ENCODE measurements around the gene SERPINA3.
"Not testable (repeated sequence)": the region's sequence is repeated elsewhere in the genome, so short reads cannot be mapped to it uniquely, and the experiment has no call there.

Gene SERPINA3

DNA sequence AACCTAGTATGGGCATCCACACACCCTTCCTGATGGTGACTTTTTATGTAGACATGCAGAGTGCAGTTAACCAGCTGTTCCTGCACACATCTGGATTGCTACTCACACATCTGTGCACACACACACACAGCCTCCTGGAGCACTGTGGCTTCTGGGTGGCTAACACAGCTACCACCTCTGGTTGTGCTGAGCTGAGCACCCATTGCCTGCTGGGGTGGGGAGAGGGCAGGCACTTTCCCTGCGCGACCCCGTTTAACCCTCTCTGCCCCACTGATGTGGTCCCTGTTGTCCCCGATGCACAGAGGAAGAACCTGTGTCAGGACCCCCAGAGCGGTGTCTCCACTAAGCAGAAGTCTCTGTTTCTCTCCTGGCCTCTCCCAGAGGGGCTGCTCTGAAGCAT is 14.4 kb upstream of the SERPINA3 start:
- Histone ChIP-seq H3K9ac (ENCODE audit: low read length) (no peak overlapping the region), H3K9me3 (ENCODE audit: control insufficient read depth, insufficient read depth, low read depth, low read length) (no peaks in the 10 kb centered on the region), H3K27me3 (ENCODE audit: control insufficient read depth, insufficient read depth, low read length) (no peaks in the 10 kb centered on the region), H3K36me3 (ENCODE audit: control insufficient read depth, insufficient read depth, low read length) (no peaks in the 10 kb centered on the region), H3K27ac (ENCODE audit: low read depth, low read length) (no peak overlapping the region), H3K4me1 (ENCODE audit: control insufficient read depth, insufficient read depth, low read length) (peaks cover 21% of the 10 kb centered on the region), H3K4me3 (ENCODE audit: low read depth, low read length) (no peak overlapping the region)

DNA sequence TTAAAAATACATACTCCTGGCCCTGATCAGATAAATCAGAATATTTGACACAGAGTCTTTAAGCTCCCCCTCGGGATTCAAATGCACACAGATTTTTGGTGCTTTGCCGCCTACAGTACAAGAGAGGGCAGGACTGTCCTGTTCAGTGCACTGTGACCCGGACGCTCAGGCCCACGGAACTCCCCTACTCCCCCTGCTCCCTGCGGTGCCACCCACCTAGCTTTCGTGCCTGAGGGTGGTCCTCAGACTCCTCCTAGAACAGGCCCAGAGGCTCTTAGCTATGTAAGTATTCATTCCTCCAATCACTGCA is 13.7 kb upstream of the SERPINA3 start:
- no peaks in the 10 kb centered on the region for H3K9me3 ChIP-seq (ENCODE audit: control insufficient read depth, insufficient read depth, low read depth, low read length)
- H3K4me3 ChIP-seq (ENCODE audit: low read depth, low read length) = no peak overlapping the region
- no peaks in the 10 kb centered on the region for H3K27me3 ChIP-seq (ENCODE audit: control insufficient read depth, insufficient read depth, low read length)
- peaks cover 21% of the 10 kb centered on the region for H3K4me1 ChIP-seq (ENCODE audit: control insufficient read depth, insufficient read depth, low read length)
- no peak overlapping the region for H3K27ac ChIP-seq (ENCODE audit: low read depth, low read length)
- H3K9ac ChIP-seq (ENCODE audit: low read length) = no peak overlapping the region
- no peaks in the 10 kb centered on the region for H3K36me3 ChIP-seq (ENCODE audit: control insufficient read depth, insufficient read depth, low read length)

DNA sequence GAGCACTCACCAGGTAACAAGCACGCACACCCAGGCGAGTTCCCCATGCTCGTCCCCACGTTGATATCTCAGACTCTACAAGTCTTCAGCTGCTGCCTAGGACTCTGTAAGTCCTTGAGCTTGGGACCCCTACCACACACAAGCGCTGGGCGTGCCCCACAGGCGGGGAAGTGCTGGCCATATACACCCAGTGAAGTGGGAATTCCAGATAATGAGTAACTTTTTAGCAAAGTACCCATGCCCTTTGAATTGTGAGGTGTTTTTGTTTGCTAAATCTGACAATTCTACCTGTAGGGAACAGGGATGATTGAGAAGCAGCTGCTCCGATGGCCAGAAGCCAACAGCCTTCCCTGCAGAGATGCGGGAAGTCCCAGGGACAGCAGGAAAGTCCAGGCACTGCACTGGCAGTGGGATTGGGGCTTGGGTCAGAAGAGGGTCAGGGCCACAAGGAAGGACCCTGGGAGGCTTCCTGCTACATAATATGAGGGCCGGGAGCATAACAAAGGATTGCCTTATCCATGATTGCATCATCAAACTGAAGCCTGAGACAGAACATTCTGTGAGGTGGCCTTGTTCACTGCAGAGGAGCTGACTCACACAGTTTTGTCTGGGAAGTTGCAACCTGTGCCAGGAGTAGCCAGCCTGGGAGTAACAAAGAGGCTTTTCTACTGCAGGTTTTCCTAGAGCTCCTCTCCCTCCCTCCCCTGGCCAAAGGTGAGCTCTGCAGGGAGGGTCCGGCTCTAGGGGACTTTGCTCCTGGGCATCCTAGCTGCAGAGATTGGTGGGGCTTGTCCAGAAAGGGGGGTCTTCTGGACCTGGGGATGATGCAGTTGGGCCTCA is 13.2 kb upstream of the SERPINA3 start:
- H3K36me3 ChIP-seq (ENCODE audit: control insufficient read depth, insufficient read depth, low read length) = no peaks in the 10 kb centered on the region
- peaks cover 21% of the 10 kb centered on the region for H3K4me1 ChIP-seq (ENCODE audit: control insufficient read depth, insufficient read depth, low read length)
- H3K27me3 ChIP-seq (ENCODE audit: control insufficient read depth, insufficient read depth, low read length) = no peaks in the 10 kb centered on the region
- peak overlapping the region; percentile 24 for H3K9ac ChIP-seq (ENCODE audit: low read length)
- H3K27ac ChIP-seq (ENCODE audit: low read depth, low read length) = no peak overlapping the region
- H3K9me3 ChIP-seq (ENCODE audit: control insufficient read depth, insufficient read depth, low read depth, low read length) = no peaks in the 10 kb centered on the region
- H3K4me3 ChIP-seq (ENCODE audit: low read depth, low read length) = no peak overlapping the region

DNA sequence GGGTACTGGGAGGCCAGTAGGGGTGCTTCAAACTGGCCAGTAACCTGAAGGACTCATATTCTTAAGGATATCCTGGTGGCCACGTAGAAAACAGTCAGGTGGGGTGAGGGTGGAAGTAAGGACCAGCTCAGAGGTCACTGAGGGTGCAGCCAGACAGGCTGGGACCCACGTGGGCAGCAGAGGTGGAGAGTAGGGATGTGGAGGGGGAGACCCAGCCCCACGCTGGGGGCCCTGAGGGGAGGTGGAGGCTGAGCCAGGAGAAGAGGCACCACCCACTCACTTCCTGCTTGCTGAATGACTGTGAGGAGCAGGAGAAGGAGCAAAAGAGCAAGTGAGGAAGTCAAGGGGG is 12.6 kb upstream of the SERPINA3 start:
- Histone ChIP-seq H3K27me3 (ENCODE audit: control insufficient read depth, insufficient read depth, low read length) (no peaks in the 10 kb centered on the region), H3K9ac (ENCODE audit: low read length) (no peak overlapping the region), H3K36me3 (ENCODE audit: control insufficient read depth, insufficient read depth, low read length) (no peaks in the 10 kb centered on the region), H3K9me3 (ENCODE audit: control insufficient read depth, insufficient read depth, low read depth, low read length) (no peaks in the 10 kb centered on the region), H3K27ac (ENCODE audit: low read depth, low read length) (no peak overlapping the region), H3K4me3 (ENCODE audit: low read depth, low read length) (no peak overlapping the region), H3K4me1 (ENCODE audit: control insufficient read depth, insufficient read depth, low read length) (peaks cover 21% of the 10 kb centered on the region)

DNA sequence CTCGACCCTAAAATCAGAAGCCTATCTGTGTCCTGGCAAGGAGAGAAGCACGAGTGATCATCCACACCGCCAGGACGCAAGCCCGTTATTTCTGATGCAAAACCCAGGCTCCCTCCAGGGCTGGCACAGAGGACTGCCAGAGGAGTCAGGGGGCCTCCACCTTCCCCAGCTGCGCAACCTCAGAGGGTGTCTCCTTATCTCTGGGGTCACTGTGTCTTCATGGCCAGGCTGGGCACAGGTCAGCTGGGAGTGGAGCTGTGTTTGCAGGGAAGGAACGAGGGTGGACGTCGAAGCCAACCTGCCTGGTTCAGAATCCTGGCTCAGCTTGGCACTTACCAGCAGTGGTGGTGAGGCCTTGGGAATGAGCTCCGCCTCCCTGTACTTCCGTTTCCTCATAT is 12.0 kb upstream of the SERPINA3 start:
- H3K27ac ChIP-seq (ENCODE audit: low read depth, low read length) = no peak overlapping the region
- H3K4me1 ChIP-seq (ENCODE audit: control insufficient read depth, insufficient read depth, low read length) = peaks cover 21% of the 10 kb centered on the region
- no peaks in the 10 kb centered on the region for H3K27me3 ChIP-seq (ENCODE audit: control insufficient read depth, insufficient read depth, low read length)
- no peaks in the 10 kb centered on the region for H3K9me3 ChIP-seq (ENCODE audit: control insufficient read depth, insufficient read depth, low read depth, low read length)
- H3K4me3 ChIP-seq (ENCODE audit: low read depth, low read length) = no peak overlapping the region
- no peaks in the 10 kb centered on the region for H3K36me3 ChIP-seq (ENCODE audit: control insufficient read depth, insufficient read depth, low read length)
- no peak overlapping the region for H3K9ac ChIP-seq (ENCODE audit: low read length)

DNA sequence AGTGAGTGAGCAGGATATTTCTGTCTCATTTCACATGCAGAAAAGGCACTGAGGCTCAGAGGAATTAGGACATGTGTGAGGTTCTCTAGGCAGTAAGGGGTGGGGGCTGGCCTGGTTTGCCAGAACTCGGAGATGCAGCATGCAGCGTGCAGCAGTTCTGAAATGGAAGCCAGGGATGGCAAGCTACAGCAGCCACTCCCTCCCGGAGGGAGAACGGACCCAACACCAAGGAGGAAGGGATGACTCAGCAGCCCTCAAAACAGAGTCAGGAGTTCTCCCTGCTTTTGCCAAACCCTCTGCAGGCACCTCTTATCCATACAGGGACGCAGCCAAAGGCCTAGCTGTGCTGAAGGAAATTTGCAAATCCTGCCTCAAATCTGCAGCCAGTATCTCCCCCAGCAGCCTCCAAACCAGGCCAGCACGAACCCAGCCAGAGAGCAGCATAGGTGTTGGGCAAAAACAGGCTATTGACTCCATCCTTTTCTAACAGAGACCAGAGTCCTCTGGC is 10.3 kb upstream of the SERPINA3 start:
- Histone ChIP-seq H3K9me3 (ENCODE audit: control insufficient read depth, insufficient read depth, low read depth, low read length) (no peaks in the 10 kb centered on the region), H3K4me1 (ENCODE audit: control insufficient read depth, insufficient read depth, low read length) (peaks cover 21% of the 10 kb centered on the region), H3K4me3 (ENCODE audit: low read depth, low read length) (no peak overlapping the region), H3K27me3 (ENCODE audit: control insufficient read depth, insufficient read depth, low read length) (no peaks in the 10 kb centered on the region), H3K27ac (ENCODE audit: low read depth, low read length) (no peak overlapping the region), H3K9ac (ENCODE audit: low read length) (peak overlapping the region; percentile 2), H3K36me3 (ENCODE audit: control insufficient read depth, insufficient read depth, low read length) (no peaks in the 10 kb centered on the region)

DNA sequence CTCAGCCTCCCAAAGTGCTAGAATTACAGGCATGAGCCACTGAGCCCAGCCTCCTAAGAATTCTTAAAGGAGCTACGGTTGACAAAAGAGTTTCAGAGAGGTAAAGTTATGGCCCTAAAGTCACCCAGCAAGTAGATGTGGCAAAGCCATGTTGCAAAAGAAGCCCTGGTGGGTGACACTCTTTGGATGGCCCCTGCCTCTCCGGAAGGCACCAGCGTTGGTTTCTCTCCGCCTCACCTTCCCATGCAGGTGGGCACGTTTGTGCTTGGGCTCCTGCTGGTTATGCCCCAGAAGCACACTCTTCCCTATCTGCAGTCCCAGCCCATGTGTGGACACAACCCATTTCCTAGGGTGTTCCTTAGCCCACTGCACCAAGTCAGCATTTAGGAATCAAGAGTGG is 9.5 kb upstream of the SERPINA3 start:
- H3K9ac ChIP-seq (ENCODE audit: low read length) = no peak overlapping the region

DNA sequence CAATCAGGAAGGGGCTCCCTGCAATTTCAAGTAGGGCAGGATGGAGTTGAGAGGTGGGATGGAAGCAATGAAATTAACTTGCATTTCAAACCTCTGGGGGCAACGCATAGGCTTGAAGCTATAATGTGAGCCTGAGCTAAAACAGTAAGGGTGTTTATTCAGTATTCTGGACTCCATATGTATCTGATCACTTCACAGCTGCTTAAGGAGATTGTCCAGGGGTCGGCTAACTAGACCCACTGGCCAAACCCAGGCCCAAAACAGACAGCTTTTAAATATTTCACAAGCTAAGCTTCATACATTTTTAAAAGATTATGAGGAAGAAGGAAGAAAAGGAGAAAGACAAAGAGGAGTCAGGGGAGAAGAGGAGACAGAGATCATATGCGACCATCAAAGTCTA is 6.8 kb upstream of the SERPINA3 start:
- H3K9ac ChIP-seq (ENCODE audit: low read length) = no peak overlapping the region
- no peaks in the 10 kb centered on the region for H3K27me3 ChIP-seq (ENCODE audit: control insufficient read depth, insufficient read depth, low read length)
- no peaks in the 10 kb centered on the region for H3K36me3 ChIP-seq (ENCODE audit: control insufficient read depth, insufficient read depth, low read length)
- H3K4me1 ChIP-seq (ENCODE audit: control insufficient read depth, insufficient read depth, low read length) = peaks cover 5% of the 10 kb centered on the region; the same call in 1 of the 2 replicates
- no peaks in the 10 kb centered on the region for H3K9me3 ChIP-seq (ENCODE audit: control insufficient read depth, insufficient read depth, low read depth, low read length)
- no peak overlapping the region for H3K27ac ChIP-seq (ENCODE audit: low read depth, low read length)
- no peak overlapping the region for H3K4me3 ChIP-seq (ENCODE audit: low read depth, low read length)

More for the DNA sequence above, 9.5 kb upstream of the SERPINA3 start:
- Histone ChIP-seq H3K4me1 (ENCODE audit: control insufficient read depth, insufficient read depth, low read length) (peaks cover 21% of the 10 kb centered on the region), H3K9me3 (ENCODE audit: control insufficient read depth, insufficient read depth, low read depth, low read length) (no peaks in the 10 kb centered on the region), H3K4me3 (ENCODE audit: low read depth, low read length) (no peak overlapping the region), H3K27me3 (ENCODE audit: control insufficient read depth, insufficient read depth, low read length) (no peaks in the 10 kb centered on the region), H3K27ac (ENCODE audit: low read depth, low read length) (no peak overlapping the region), H3K36me3 (ENCODE audit: control insufficient read depth, insufficient read depth, low read length) (no peaks in the 10 kb centered on the region)

DNA sequence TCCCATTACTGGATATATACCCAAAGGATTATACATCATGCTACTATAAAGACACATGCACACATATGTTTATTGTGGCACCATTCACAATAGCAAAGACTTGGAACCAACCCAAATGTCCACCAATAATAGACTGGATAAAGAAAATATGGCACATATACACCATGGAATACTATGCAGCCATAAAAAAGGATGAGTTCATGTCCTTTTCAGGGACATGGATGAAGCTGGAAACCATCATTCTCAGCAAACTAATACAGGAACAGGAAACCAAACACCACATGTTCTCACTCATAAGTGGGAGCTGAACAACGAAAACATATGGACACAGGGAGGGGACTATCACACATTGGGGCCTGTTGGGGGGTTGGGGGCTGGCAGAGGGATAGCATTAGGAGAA is 3.2 kb upstream of the SERPINA3 start:
- not testable (repeated sequence) for H3K27me3 ChIP-seq (ENCODE audit: control insufficient read depth, insufficient read depth, low read length); H3K36me3 ChIP-seq (ENCODE audit: control insufficient read depth, insufficient read depth, low read length); H3K4me3 ChIP-seq (ENCODE audit: low read depth, low read length); H3K9ac ChIP-seq (ENCODE audit: low read length); H3K9me3 ChIP-seq (ENCODE audit: control insufficient read depth, insufficient read depth, low read depth, low read length); H3K27ac ChIP-seq (ENCODE audit: low read depth, low read length); H3K4me1 ChIP-seq (ENCODE audit: control insufficient read depth, insufficient read depth, low read length)

DNA sequence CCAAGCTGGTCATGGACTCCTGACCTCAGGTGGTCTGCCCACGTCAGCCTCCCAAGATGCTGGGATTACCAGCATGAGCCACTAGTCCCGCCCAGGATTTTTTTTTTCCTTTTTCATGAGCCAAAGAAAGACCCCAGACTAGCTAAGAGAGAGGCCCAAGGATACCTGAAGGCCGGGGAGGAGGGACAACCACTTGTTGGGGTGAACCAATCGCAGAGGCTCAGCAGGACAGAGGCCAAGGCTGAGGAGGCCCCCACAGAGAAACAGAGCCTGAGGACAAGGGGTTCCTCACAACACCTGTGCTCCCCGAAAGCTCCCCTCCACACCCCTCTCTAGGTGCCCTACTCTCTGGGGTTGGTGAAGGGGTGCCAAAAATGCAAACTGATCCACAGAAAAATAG is 1.0 kb upstream of the SERPINA3 start:
- no peaks in the 10 kb centered on the region for H3K4me1 ChIP-seq (ENCODE audit: control insufficient read depth, insufficient read depth, low read length)
- no peaks in the 10 kb centered on the region for H3K36me3 ChIP-seq (ENCODE audit: control insufficient read depth, insufficient read depth, low read length)
- no peak overlapping the region for H3K27ac ChIP-seq (ENCODE audit: low read depth, low read length)
- no peak overlapping the region for H3K4me3 ChIP-seq (ENCODE audit: low read depth, low read length)
- H3K27me3 ChIP-seq (ENCODE audit: control insufficient read depth, insufficient read depth, low read length) = no peaks in the 10 kb centered on the region
- H3K9me3 ChIP-seq (ENCODE audit: control insufficient read depth, insufficient read depth, low read depth, low read length) = no peaks in the 10 kb centered on the region
- H3K9ac ChIP-seq (ENCODE audit: low read length) = no peak overlapping the region

DNA sequence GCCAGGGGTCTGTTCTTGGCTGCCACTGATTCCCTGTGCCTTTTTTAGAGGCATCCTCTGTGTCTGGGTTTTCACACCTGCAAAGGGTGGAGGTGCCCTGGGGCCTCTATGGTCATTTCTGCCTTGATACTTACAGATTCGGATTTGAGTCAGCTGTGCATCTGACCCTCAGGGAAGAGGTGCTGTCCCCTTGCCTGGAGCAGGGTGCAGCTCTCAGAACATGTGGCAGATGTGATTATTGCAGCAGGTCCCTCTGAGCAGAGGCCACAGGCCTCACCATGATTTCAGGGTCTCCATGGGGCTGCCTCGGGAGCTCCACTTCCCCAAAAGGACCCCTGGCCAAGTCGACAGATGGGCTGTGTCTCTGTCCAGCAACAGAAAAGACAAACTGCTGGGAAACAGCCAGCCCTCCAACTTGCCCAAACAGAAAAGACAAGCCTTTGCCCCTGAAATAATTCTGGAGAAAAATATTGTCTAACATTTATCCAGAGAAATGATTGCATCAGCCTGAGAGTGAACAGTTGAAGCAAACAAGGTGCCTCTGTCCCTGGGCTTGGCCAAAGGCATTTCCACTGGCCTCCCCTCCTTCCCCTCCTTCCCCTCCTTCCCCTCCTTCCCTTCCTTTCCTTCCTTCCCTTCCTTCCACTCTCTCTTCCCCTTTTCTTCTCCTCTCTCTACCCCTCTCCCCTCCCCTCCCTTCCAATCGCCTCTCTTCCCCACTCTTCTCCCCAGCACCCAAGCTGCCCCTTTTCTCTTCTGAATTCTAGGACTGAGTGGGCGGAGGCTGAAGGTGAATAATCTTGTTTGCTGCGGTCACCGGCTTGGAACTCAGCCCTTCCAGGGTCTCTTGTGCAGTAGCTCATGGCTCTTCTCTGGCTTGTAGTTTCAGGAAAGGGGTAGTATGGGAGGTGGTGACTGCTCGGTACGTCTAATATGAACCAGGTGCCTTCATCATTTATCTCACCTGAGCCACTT is 676 bp downstream of the SERPINA3 start:
- H3K4me3 ChIP-seq (ENCODE audit: low read depth, low read length) = no peak overlapping the region
- no peak overlapping the region for H3K9ac ChIP-seq (ENCODE audit: low read length)
- H3K4me1 ChIP-seq (ENCODE audit: control insufficient read depth, insufficient read depth, low read length) = no peaks in the 10 kb centered on the region
- H3K36me3 ChIP-seq (ENCODE audit: control insufficient read depth, insufficient read depth, low read length) = no peaks in the 10 kb centered on the region
- no peak overlapping the region for H3K27ac ChIP-seq (ENCODE audit: low read depth, low read length)
- peaks cover 10% of the 10 kb centered on the region for H3K9me3 ChIP-seq (ENCODE audit: control insufficient read depth, insufficient read depth, low read depth, low read length)
- no peaks in the 10 kb centered on the region for H3K27me3 ChIP-seq (ENCODE audit: control insufficient read depth, insufficient read depth, low read length)

Data from HUES6 (cell line).